Common myeloid progenitor, CD34-positive (primary cell): ENCODE measurements around the gene USP40.

ENCODE experiments used
- CTCF ChIA-PET: fragments of 350-600 bp; sonication (Branson Sonifier 250); formaldehyde crosslinking; loops from one replicate; lab custom pipeline; 2021; ENCODE audit warnings: antibody characterized with exemption; lab: Charles Lee
- POLR2A ChIA-PET: fragments of 350-600 bp; sonication (Branson Sonifier 250); formaldehyde crosslinking; loops from one replicate; lab custom pipeline; 2021; ENCODE audit warnings: antibody characterized with exemption; lab: Charles Lee
- DNase-seq, 3 donors: peaks; one replicate each; pipeline versions ENCODE4 v3.0.0 to v3.0.0-alpha.2; 2013
- H3K27ac ChIP-seq, 2 experiments: 1 replicate in 1 of 2; 2 replicates in 1 of 2; pipeline ENCODE4 v1.7.0; 2013; ENCODE audit warnings: inconsistent platforms in 2 of 2, low read length in 2 of 2, mild to moderate bottlenecking in 2 of 2, low read depth in 1 of 2, moderate library complexity in 1 of 2; ENCODE audit not compliant: severe bottlenecking in 2 of 2, insufficient read depth in 1 of 2, poor library complexity in 1 of 2
- H3K27me3 ChIP-seq, 5 experiments: replicated peaks in 2 of 5; 1 replicate in 3 of 5; 2 replicates in 2 of 5; pipeline versions ENCODE4 v1.6.1 to v1.7.0; 2013; ENCODE audit warnings: low read length in 4 of 5, mild to moderate bottlenecking in 2 of 5, moderate library complexity in 2 of 5, inconsistent platforms in 1 of 5; ENCODE audit not compliant: insufficient read depth in 5 of 5, control insufficient read depth in 4 of 5
- H3K36me3 ChIP-seq, 4 experiments: 1 replicate in 2 of 4; 2 replicates in 2 of 4; pipeline versions ENCODE4 v1.6.1 to v1.7.0; 2013; ENCODE audit warnings: low read length in 3 of 4, control low read depth in 1 of 4, mild to moderate bottlenecking in 1 of 4; ENCODE audit not compliant: control insufficient read depth in 4 of 4, insufficient read depth in 4 of 4
- H3K4me1 ChIP-seq, 4 experiments: 1 replicate in 3 of 4; 2 replicates in 1 of 4; pipeline versions ENCODE4 v1.6.1 to v1.7.1; 2013; ENCODE audit warnings: low read length in 3 of 4, mild to moderate bottlenecking in 3 of 4, control low read depth in 1 of 4, inconsistent platforms in 1 of 4, moderate library complexity in 1 of 4; ENCODE audit not compliant: control insufficient read depth in 4 of 4, insufficient read depth in 4 of 4; ENCODE audit errors: control extremely low read depth in 1 of 4
- H3K4me3 ChIP-seq, 7 experiments: 1 replicate in 4 of 7; 2 replicates in 3 of 7; pipeline versions ENCODE4 v1.5.1 to v1.7.0; 2013; ENCODE audit warnings: mild to moderate bottlenecking in 7 of 7, low read length in 6 of 7, moderate library complexity in 6 of 7, inconsistent platforms in 2 of 7, low read depth in 2 of 7, control low read depth in 1 of 7; ENCODE audit not compliant: insufficient read depth in 4 of 7, control insufficient read depth in 1 of 7; ENCODE audit errors: extremely low read depth in 1 of 7
- H3K9me3 ChIP-seq, 5 experiments: 1 replicate in 4 of 5; 2 replicates in 1 of 5; pipeline versions ENCODE4 v1.6.1 to v1.7.1; 2013; ENCODE audit warnings: low read length in 4 of 5, mild to moderate bottlenecking in 2 of 5, inconsistent platforms in 1 of 5, low read depth in 1 of 5, moderate library complexity in 1 of 5; ENCODE audit not compliant: control insufficient read depth in 4 of 5, insufficient read depth in 2 of 5; ENCODE audit errors: control extremely low read depth in 1 of 5
- WGBS: methylation state at CpG from one replicate; pipeline ENCODE4 v1.1.5; 2013; ENCODE audit not compliant: insufficient coverage; 5-methylcytosine and 5-hydroxymethylcytosine counted together

Gene USP40

DNA sequence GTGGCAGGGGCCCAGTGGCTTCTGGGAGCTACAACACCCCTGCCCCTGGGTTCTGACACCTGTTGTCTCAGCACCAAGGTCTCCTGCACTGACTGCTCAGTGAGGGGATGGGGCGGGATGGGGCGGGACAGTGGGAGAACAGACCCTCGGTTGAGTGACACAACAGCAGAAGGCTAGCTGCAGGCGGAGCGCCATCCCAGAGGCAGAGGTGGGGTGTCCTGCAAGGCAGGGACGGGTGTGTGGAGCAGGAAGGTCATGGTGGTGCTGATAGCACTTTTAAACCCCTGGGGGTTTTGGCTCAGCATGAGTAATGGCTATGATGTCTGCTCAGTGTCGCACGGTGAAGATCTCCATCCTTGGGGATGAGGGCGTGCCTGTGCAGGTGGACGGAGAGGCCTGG lies 107.2 kb downstream of the USP40 start:
- Histone ChIP-seq H3K27me3 (no peaks in the 10 kb centered on the region), H3K36me3 (peaks cover 28 to 87% (median 66%) of the 10 kb centered on the region in 4 experiments), H3K4me3 (no peak overlapping the region), H3K27ac (no peak overlapping the region), H3K4me1 (no peaks in the 10 kb centered on the region), H3K9me3 (no peaks in the 10 kb centered on the region)
- CTCF ChIA-PET, result interaction anchor here (1.0 kb wide), 1 partner anchor 55 kb away, joined by 3 read pairs; no protein-coding TSS in a partner anchor
- WGBS, result 96% methylated on average over 10 of the region's 10 CpGs
- no peak for DNase-seq
- POLR2A ChIA-PET, result interaction anchor here (0.7 kb wide), 1 partner anchor 10 kb away, joined by 3 read pairs; no protein-coding TSS in a partner anchor

- peaks cover 25 to 86% (median 68%) of the 10 kb centered on the region in 4 experiments for H3K36me3 ChIP-seq
- ChIA-PET POLR2A (no interaction called here), CTCF (interaction anchor here (1.0 to 1.9 kb wide), 2 partner anchors 15 to 54 kb away, joined by 3 to 7 read pairs; no protein-coding TSS in a partner anchor)
- H3K9me3 ChIP-seq, result no peaks in the 10 kb centered on the region
- no peak overlapping the region for H3K4me3 ChIP-seq
- H3K27ac ChIP-seq, result no peak overlapping the region
- no peaks in the 10 kb centered on the region for H3K4me1 ChIP-seq
- no peak for DNase-seq
- WGBS, result 94% methylated on average over 8 of the region's 8 CpGs
- H3K27me3 ChIP-seq, result no peaks in the 10 kb centered on the region
These were observed 107.8 kb downstream of the USP40 start for GRCh38 chr2:233458826-233459225.

DNA sequence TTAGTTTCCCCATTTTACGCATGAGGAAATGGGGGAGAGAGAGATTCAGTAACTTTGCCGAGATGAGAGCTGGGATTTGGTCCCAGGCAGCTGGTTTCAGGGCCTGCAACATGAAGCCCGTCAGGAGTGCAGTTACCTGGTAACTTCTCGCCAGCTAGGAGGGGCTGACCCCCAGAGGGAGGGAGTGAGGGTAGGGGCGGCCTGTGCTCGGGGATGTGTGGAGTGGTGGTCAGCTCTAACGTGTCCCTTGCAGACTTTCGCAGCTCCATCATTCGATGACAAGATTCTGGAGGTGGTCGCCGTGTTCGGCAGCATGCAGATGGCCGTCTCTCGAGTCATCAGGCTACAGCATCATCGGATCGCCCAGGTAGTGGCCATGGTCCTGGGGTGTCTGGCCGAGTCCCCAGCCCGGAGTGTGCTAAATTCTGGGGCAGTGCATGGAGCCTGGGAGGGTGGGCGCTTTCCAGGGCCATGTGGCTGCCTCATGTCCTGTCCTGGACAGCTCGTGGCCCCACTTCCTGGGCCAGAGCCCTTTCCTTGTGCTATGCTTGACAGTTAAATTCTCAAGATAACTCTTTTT lies 108.5 kb downstream of the USP40 start:
- DNase-seq, result no peak
- no peaks in the 10 kb centered on the region for H3K4me1 ChIP-seq
- CTCF ChIA-PET, result interaction anchor here (1.9 kb wide), 1 partner anchor 14 kb away, joined by 7 read pairs; no protein-coding TSS in a partner anchor
- H3K27ac ChIP-seq, result no peak overlapping the region
- no peaks in the 10 kb centered on the region for H3K9me3 ChIP-seq
- WGBS, result 98% methylated on average over 19 of the region's 20 CpGs
- H3K4me3 ChIP-seq, result no peak overlapping the region
- peaks cover 24 to 86% (median 72%) of the 10 kb centered on the region in 4 experiments for H3K36me3 ChIP-seq
- POLR2A ChIA-PET, result no interaction called here
- no peaks in the 10 kb centered on the region for H3K27me3 ChIP-seq

DNA sequence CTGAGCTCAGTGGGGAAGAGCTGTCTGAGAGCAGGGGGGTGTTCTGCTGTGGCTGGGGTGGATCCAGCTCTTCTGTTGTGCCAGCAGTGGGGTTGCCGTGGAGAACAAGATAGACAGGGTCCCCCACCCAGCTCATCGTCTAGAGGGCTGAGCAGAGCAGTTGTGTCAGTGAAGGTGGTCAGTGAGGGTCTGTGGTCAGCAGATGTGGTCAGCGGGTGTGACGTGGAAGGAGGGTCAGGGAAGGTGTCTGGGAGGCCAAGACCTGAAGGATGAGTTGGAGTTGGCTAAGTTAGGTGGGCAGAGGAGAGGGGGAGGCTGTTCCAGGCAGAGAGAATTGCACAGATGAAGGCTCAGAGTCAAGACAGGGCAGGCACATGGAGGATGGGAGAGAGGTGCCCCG lies 109.2 kb downstream of the USP40 start:
- no peak overlapping the region for H3K4me3 ChIP-seq
- no peaks in the 10 kb centered on the region for H3K27me3 ChIP-seq
- H3K27ac ChIP-seq, result no peak overlapping the region
- DNase-seq, result no peak
- no peaks in the 10 kb centered on the region for H3K9me3 ChIP-seq
- POLR2A ChIA-PET, result no interaction called here
- H3K4me1 ChIP-seq, result no peaks in the 10 kb centered on the region
- H3K36me3 ChIP-seq, result peaks cover 23 to 86% (median 71%) of the 10 kb centered on the region in 4 experiments
- WGBS, result 100% methylated on average over 4 of the region's 5 CpGs
- CTCF ChIA-PET, result interaction anchor here (1.9 kb wide), 1 partner anchor 14 kb away, joined by 7 read pairs; no protein-coding TSS in a partner anchor

- Histone ChIP-seq H3K27ac (no peak overlapping the region), H3K27me3 (no peaks in the 10 kb centered on the region), H3K36me3 (peaks cover 24 to 86% (median 71%) of the 10 kb centered on the region in 4 experiments), H3K4me1 (no peaks in the 10 kb centered on the region), H3K9me3 (no peaks in the 10 kb centered on the region), H3K4me3 (no peak overlapping the region)
- no peak for DNase-seq
- POLR2A ChIA-PET, result no interaction called here
- WGBS, result 100% methylated on average over 2 of the region's 5 CpGs
- CTCF ChIA-PET, result interaction anchor here (1.9 kb wide), 1 partner anchor 13 kb away, joined by 7 read pairs; no protein-coding TSS in a partner anchor
These were observed 109.6 kb downstream of the USP40 start for GRCh38 chr2:233456934-233457333.

GRCh38 chr2:233456111-233456510 lies 110.5 kb downstream of the USP40 start:
- POLR2A ChIA-PET, result no interaction called here
- Histone ChIP-seq H3K27me3 (no peaks in the 10 kb centered on the region), H3K36me3 (peaks cover 24 to 87% (median 71%) of the 10 kb centered on the region in 4 experiments), H3K27ac (no peak overlapping the region), H3K4me3 (no peak overlapping the region), H3K4me1 (no peaks in the 10 kb centered on the region), H3K9me3 (no peaks in the 10 kb centered on the region)
- 96% methylated on average over 11 of the region's 11 CpGs for WGBS
- CTCF ChIA-PET, result no interaction called here
- DNase-seq, result no peak

- Histone ChIP-seq H3K9me3 (no peaks in the 10 kb centered on the region), H3K27me3 (no peaks in the 10 kb centered on the region), H3K4me1 (no peaks in the 10 kb centered on the region), H3K36me3 (peaks cover 28 to 88% (median 72%) of the 10 kb centered on the region in 4 experiments), H3K4me3 (no peak overlapping the region), H3K27ac (no peak overlapping the region)
- 96% methylated on average over 6 of the region's 7 CpGs for WGBS
- POLR2A ChIA-PET, result no interaction called here
- CTCF ChIA-PET, result interaction anchor here (0.6 to 0.9 kb wide), 2 partner anchors 11 to 12 kb away, joined by 3 to 5 read pairs; no protein-coding TSS in a partner anchor
- DNase-seq, result no peak
These were observed 111.1 kb downstream of the USP40 start for GRCh38 chr2:233455491-233455890.
